Measurements from ENCODE around the gene C5orf46.
"Not testable (repeated sequence)": the region's sequence is repeated elsewhere in the genome, so short reads cannot be mapped to it uniquely, and the experiment has no call there.

The C5orf46 gene

DNA sequence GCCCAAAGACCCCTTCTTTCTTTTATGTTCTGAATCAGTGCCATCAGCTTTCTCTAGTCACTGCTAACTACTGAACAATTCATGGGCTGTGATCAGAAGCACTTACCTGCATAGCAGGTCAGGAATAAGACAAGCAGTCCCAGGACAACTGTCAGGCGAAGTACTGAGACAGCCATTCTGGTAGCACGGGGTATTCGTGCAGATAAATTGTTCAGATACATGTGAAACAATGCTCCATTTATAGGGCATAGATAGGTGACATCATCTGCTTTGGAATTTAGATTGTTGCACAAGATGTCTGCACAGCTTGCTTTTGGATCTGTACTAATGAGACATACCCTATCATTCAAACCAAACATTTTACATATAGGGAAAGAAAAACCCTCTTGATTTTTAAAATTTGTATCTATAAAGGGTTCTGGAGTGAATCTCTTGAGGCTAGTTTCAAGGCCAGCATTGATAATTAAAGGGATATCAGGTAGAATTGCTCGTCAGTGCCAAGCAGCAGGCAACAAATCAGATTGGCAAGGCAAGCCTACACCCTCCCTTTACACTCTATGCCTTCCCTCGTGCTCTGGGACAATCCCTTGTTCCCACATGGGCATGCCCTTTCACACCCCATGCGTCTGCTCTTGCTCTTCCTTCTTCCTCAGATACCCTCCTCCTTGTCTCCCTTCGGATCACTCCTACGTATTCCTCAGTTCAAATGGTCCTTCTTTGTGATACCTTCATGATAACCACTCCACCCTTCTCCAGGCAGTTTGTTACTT, at the start of gene C5orf46:
Gene C5orf46, minus strand, starts transcription at position 213 of the 770 bp plus-strand sequence. Its CDS starts 37 bp downstream, at position 176.
- DNase-seq = no peak

- no peak for DNase-seq
Observed at GRCh38 chr5:147954971-147955370, 48.6 kb upstream of the C5orf46 start.

GRCh38 chr5:147949711-147950573, 43.6 kb upstream of the C5orf46 start:
- peak; percentile 7 for DNase-seq

DNA sequence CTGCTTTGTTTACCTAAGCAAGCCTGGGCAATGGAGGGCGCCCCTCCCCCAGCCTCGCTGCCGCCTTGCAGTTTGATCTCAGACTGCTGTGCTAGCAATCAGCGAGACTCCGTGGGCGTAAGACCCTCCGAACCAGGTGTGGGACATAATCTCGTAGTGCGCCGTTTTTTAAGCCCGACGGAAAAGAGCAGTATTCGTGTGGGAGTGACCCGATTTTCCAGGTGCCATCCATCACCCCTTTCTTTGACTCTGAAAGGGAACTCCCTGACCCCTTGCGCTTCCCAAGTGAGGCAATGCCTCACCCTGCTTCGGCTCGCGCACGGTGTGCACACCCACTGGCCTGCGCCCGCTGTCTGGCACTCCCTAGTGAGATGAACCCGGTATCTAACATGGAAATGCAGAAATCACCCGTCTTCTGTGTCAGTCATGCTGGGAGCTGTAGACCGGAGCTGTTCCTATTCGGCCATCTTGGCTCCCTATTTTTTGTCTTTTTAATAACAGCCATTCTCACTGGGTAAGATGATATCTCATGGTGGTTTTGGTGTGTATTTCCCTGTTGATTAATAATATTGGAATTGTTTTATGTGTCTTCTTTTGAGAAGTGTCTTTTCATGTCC, 40.4 kb upstream of the C5orf46 start:
- DNase-seq = not testable (repeated sequence)

DNA sequence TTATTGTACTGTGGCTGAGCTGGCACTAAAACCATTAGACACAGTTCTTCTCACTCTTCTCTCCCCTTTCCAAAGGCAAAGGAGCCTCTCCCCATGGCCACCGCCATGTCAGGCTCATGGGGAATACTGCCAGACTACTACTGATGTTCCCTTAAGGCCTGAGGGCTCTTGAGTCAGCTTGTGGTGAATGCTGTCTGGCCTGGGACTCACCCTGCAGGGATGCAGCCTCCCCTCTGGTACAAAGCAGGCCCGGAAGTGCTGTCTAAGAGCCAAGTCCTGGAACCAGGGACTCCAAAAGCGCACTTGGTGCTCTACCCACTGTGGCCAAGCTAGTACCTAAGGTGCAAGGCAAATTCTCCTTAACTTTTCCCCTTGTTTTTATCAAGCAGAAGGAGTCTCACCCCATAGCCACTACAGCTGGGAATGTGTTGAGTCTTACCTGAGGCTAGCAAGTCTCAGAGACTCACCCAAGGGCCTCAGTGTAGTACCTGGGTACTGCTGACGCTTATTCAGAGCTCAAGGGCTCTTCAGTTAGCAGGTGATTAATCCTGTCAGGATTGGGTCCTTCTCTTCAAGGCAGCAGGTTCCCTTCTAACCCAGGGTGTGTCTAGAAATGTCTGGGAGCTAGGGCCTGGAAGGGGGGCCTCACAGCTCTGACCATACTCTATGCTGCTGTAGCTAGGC, 33.2 kb upstream of the C5orf46 start:
- DNase-seq = no peak

- no peak for DNase-seq
Observed at GRCh38 chr5:147935032-147935431, 28.7 kb upstream of the C5orf46 start.

GRCh38 chr5:147930769-147931168, 24.4 kb upstream of the C5orf46 start:
- no peak for DNase-seq

DNA sequence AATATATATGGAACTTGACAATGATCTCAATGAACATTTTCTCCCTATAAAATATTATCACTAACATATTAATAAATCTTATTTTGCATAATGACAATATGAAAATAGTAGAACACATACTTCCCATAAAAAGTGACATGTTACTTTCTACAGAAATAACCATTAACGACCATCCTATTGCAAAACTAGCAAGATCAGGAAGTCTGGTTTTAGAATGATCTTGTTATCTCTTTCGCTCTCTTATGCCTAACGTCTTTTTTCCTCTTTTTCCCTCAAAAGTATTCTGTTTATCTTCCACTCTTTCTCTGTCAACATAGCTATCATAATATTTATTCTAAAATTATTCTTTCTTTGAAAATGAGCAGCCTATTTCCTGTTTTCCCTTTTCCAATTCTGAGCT, 21.6 kb upstream of the C5orf46 start:
- no peak for DNase-seq

- DNase-seq = no peak
Observed at GRCh38 chr5:147925020-147925419, 18.7 kb upstream of the C5orf46 start.

DNA sequence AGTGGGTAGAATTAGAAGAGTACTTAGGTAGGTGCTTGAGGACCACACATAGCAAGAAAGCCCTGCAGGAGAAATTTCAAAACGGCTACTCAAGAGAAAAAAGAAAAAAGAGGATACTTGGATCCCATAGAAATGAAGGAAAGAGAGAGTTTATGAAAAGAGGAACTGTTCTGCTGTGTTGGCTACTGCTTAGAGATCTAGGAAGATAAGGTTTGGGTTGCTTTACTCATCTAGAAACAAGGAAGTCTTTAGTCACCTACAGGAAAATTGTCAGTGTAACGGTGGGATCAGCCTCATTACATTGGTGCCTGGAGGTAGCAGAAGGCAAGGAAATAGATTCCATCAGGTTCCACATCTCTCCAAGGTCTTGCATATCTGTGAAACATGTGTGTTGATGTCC, 14.8 kb upstream of the C5orf46 start:
- DNase-seq = no peak

DNA sequence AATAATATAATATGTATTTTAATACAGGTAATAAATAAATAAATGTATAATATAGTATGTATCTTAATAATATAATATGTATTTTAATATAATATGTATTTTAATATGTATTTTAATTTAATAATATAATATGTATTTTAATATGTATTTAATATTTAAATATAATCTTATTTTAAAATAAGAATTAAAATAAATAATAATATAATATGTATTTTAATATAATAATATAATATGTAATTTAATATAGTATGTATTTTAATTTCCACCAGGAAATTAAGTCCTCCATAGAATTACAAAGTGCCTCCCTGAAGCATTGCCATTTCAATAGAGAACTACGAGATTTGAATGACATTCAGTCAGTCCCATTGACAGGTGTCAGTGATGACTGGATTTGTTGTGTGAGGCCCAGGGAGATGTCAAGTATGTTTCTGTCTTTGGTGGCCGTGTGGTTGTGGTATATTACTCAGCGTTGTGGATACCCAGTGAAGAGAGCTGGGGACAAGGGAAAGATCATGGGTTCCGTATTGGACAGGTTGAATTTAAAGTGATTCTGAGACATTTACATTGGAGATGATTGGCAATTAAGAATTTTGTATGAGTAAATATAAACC, 14.2 kb upstream of the C5orf46 start:
- no peak for DNase-seq

DNA sequence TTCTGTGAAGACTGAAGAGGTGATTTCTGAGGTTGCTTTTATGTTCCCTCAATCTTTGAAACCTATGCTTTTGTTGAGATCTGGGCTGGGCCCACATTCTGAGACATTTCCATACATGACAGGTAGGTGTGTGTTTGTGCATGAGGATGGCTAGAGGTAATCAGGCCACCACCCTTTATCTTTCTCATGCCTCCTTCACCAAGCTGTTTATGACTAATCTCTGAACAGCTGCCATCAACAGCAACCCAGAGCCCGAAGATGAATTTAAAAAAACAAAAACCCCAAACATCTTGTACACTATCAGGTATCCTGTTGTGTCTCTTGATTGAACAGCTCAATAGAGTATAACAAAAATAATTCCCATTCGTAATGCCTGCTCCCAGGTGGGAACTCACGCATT, 12.6 kb upstream of the C5orf46 start:
- no peak for DNase-seq

GRCh38 chr5:147918101-147918685, 11.9 kb upstream of the C5orf46 start:
- no peak for DNase-seq

DNA sequence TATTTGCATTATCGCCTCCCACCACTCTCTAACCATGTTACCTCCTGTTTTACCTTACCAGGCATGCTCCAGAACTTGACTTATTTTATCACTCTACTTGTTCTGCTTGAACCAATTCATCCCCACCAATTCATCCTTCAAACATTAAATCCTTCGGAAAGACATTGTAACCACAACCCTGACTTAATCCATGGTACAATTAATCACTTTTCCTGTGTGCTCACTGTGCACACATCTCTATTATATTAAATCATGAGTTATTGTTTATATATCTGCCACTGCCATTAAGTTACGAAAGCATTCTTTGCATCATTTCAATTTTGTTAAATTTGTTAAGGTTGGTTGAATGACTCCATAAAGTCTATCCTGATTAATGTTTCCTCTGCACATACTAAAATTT, 7.4 kb upstream of the C5orf46 start:
- DNase-seq = no peak

DNA sequence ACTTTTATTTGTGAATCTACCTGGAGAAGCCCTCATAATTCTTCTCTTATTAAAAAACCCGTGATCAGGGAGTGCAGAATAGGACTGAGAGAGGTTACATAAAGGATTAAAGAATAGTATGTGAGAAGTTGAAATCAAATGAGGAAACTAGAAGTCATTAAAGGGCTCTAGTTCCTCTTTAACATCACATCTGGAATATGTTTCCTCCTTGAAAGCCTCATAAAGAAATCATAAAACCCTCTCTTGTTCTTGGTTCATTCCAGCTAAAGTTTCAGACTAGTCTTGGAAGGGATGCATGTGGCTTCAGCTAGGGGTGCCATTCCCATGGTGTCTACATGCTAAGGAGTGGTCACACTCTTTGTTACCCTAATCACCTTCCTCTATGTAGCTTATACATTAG, 5.7 kb upstream of the C5orf46 start:
- no peak for DNase-seq

GRCh38 chr5:147911427-147911826, 5.1 kb upstream of the C5orf46 start:
- DNase-seq = no peak

GRCh38 chr5:147904110-147904509, 2.2 kb downstream of the C5orf46 start:
- DNase-seq = no peak

GRCh38 chr5:147902609-147903115, 3.7 kb downstream of the C5orf46 start:
- DNase-seq = no peak

GRCh38 chr5:147901599-147902039, 4.7 kb downstream of the C5orf46 start:
- no peak for DNase-seq

GRCh38 chr5:147898875-147899401, 7.4 kb downstream of the C5orf46 start:
- DNase-seq = no peak

GRCh38 chr5:147895864-147896263, 10.5 kb downstream of the C5orf46 start:
- no peak for DNase-seq

DNA sequence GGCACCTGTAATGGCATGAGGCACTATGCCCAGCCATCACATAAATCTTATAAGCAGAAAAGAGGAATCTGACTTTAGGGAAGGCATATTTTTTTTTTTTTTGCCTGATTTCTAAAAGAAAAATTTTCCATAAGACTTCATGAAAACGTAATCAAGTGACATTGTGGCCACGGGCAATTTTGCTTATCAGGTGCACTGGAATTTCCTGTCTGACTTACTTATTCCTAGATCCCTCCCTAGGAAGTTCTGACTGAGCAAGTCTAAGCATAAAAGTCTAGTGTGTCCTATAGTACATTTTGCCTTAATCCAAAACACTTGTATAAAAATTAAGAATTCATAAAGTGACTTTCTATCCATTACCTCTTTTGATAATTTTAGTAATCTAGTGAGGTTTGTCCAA, 12.5 kb downstream of the C5orf46 start:
- DNase-seq = no peak
